KMS-11 (cell line): ENCODE data around the gene PUM2.

ENCODE experiments used
- H2AFZ ChIP-seq: fragments of 200-600 bp; sonication (generic); 2 replicates; pipeline ENCODE4 v1.6.1; 2016; ENCODE audit warnings: antibody characterized with exemption, mixed run types, low read depth
- H3K27ac ChIP-seq: fragments of 200-600 bp; sonication (generic); 2 replicates; pipeline ENCODE4 v1.6.1; 2016; ENCODE audit warnings: mild to moderate bottlenecking, mixed run types
- H3K27me3 ChIP-seq: fragments of 200-600 bp; sonication (generic); 2 replicates; pipeline ENCODE4 v1.6.1; 2017; ENCODE audit warnings: mild to moderate bottlenecking, low read depth, mixed run types, moderate library complexity; ENCODE audit not compliant: insufficient read depth
- H3K36me3 ChIP-seq: fragments of 200-600 bp; sonication (generic); 2 replicates; pipeline ENCODE4 v1.6.1; 2017; ENCODE audit warnings: mild to moderate bottlenecking, mixed run types; ENCODE audit not compliant: insufficient read depth
- H3K4me1 ChIP-seq: fragments of 200-600 bp; sonication (generic); 2 replicates; pipeline ENCODE4 v1.6.1; 2016; ENCODE audit warnings: mild to moderate bottlenecking, low read depth, mixed run types; ENCODE audit not compliant: poor library complexity, severe bottlenecking
- H3K4me2 ChIP-seq: fragments of 200-600 bp; sonication (generic); 2 replicates; pipeline ENCODE4 v1.7.0; 2016; ENCODE audit warnings: mild to moderate bottlenecking, mixed run types
- H3K4me3 ChIP-seq: fragments of 200-600 bp; sonication (generic); IDR thresholded peaks from 2 replicates; pipeline ENCODE4 v1.6.1; 2017; ENCODE audit warnings: low read depth, low read length, mixed read lengths; ENCODE audit not compliant: insufficient read depth
- H3K79me2 ChIP-seq: fragments of 200-600 bp; sonication (generic); 2 replicates; pipeline ENCODE4 v1.6.1; 2016; ENCODE audit warnings: low read depth, mixed run types; ENCODE audit not compliant: insufficient read depth
- H3K9ac ChIP-seq: fragments of 200-600 bp; sonication (generic); 2 replicates; pipeline ENCODE4 v1.6.1; 2016; ENCODE audit warnings: mild to moderate bottlenecking, mixed run types
- H4K20me1 ChIP-seq: fragments of 200-600 bp; sonication (generic); 2 replicates; pipeline ENCODE4 v1.6.1; 2016; ENCODE audit warnings: mild to moderate bottlenecking, mixed run types; ENCODE audit not compliant: insufficient read depth
- CTCF ChIP-seq: fragments of 200-600 bp; sonication (generic); conservative IDR thresholded peaks from 2 replicates; pipeline ENCODE4 v1.6.1; 2017; ENCODE audit warnings: low read depth, mild to moderate bottlenecking, antibody characterized with exemption, low read length, moderate library complexity, mixed read lengths

PUM2 gene

DNA sequence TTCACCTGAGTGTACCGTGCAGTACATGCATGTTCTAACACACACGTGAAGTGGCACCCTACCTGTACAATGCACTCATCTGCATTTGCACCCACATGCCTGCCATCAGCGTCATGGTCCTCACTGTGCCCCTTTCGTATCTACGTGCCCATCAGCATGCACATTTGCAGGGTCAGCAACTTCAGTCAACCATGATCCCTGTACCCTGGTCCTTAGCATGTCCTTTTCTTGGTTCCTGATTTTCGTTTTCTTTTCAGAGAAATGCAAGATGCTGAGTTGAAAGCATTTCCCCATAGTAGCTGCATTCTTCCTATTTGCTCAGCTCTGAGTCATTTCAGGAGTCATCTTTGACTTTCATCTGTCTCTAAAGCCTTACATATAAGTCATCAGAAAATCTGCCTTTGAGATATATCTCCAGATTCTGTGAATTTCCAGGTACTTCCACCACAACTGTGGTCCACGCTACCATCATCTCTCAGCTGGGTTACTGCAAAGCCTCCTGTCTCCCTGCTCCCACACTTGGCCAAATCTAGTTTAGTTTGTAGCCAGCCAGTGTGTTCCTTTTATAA is 14.7 kb upstream of the PUM2 start:
- no peaks in the 10 kb centered on the region for H3K36me3 ChIP-seq
- no peak overlapping the region; the same call in 1 of the 2 replicates for H3K4me2 ChIP-seq
- no peaks in the 10 kb centered on the region for H3K27me3 ChIP-seq
- no peak overlapping the region for H3K9ac ChIP-seq
- no peak overlapping the region for H3K4me3 ChIP-seq
- H4K20me1 ChIP-seq = no peaks in the 10 kb centered on the region
- no peak overlapping the region for H3K27ac ChIP-seq
- no peaks in the 10 kb centered on the region for H3K79me2 ChIP-seq
- H2AFZ ChIP-seq = no peak overlapping the region
- TF ChIP-seq CTCF = no peak
- H3K4me1 ChIP-seq = peaks cover 14% of the 10 kb centered on the region

DNA sequence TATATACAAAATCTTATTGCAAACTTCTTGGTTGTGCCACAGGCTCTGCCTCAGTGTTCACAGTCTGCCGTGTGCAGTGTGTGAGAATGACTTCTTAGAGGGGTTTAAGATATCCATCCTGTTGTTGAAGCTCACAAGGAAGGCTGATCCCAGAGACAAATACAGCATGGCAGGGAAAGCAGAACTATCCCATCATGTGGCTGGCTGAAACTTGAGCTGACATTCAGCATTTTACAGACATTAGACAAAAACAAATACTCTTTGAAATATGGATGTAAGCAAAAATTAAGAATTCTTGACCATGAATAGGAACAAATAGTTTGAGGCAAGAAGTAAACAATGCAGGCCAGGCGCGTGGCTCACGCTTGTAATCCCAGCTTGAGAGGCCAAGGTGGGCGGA is 12.9 kb upstream of the PUM2 start:
- H3K79me2 ChIP-seq = no peaks in the 10 kb centered on the region
- no peak overlapping the region for H3K27ac ChIP-seq
- H4K20me1 ChIP-seq = no peaks in the 10 kb centered on the region
- H3K4me2 ChIP-seq = no peak overlapping the region
- no peaks in the 10 kb centered on the region for H3K27me3 ChIP-seq
- peaks cover 14% of the 10 kb centered on the region for H3K4me1 ChIP-seq
- no peak for TF ChIP-seq CTCF
- no peak overlapping the region for H3K9ac ChIP-seq
- H3K36me3 ChIP-seq = no peaks in the 10 kb centered on the region
- no peak overlapping the region for H2AFZ ChIP-seq
- H3K4me3 ChIP-seq = no peak overlapping the region

DNA sequence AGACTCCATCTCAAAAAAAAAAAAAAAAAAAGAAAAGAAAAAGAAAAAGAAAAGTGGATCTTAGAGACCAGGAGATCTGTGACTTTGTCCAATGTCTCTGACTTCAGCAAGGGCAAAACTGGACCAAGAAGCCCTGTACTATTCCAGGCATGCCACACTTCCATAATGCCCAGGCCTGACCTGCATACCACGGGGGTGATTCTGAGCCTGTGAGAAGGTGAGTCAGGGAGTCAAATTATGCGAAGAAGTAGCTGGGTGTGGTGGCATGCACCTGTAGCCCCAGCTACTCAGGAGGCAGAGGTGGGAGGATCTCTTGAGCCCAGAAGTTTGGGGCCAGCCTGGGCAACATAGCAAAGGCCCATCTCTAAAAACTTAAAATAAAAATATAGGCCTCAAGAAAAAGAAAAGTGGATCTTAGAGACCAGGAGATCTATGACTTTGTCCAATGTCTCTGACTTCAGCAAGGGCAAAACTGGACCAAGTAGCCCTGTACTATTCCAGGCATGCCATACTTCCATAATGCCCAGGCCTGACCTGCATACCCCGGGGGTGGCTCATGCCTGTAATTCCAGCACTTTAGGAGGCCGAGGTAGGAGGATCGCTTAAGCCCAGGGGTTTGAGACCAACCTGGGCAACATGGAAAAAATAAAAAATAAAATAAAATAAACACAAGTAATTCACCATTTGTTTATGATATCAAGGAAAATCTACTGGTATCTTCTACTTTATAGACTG is 12.2 kb upstream of the PUM2 start:
- Histone ChIP-seq H3K4me2 (no peak overlapping the region), H3K79me2 (no peaks in the 10 kb centered on the region), H3K4me1 (peaks cover 14% of the 10 kb centered on the region), H3K4me3 (no peak overlapping the region), H3K27ac (no peak overlapping the region), H3K36me3 (no peaks in the 10 kb centered on the region), H2AFZ (no peak overlapping the region), H3K9ac (no peak overlapping the region), H3K27me3 (no peaks in the 10 kb centered on the region), H4K20me1 (no peaks in the 10 kb centered on the region)
- no peak for TF ChIP-seq CTCF

DNA sequence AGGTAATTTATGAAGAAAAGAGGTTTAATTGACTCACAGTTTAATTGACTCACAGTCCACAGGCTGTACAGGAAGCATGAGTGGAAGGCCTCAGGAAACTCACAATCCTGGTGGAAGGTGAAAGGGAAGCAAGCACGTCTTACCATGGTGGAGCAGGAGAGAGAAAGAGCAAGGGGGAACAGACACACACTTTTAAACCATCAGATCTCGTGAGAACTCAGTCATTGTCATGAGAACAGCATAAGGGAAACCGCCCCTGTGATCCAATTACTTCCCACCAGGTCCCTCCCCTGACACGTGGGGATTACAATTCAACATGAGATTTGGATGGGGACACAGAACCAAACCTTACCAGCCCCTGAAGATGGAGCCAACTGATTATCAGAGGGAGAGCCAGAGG is 11.2 kb upstream of the PUM2 start:
- Histone ChIP-seq H4K20me1 (no peaks in the 10 kb centered on the region), H3K79me2 (no peaks in the 10 kb centered on the region), H2AFZ (no peak overlapping the region), H3K9ac (no peak overlapping the region), H3K36me3 (no peaks in the 10 kb centered on the region), H3K27ac (no peak overlapping the region), H3K4me1 (peaks cover 14% of the 10 kb centered on the region), H3K27me3 (no peaks in the 10 kb centered on the region), H3K4me2 (no peak overlapping the region), H3K4me3 (no peak overlapping the region)
- TF ChIP-seq CTCF = no peak
